Left ventricle myocardium inferior (tissue), 1 donor: ENCODE data around the gene SMC6. TPM values are rescaled to one million over a fixed set of nuclear protein-coding genes. Genes with fewer than 3 reads are reported as not detected.

Experiments
- DNase-seq: peaks from one replicate; pipeline ENCODE4 v3.0.0-alpha.2; 2020
- H3K27ac ChIP-seq: fragments of 200-600 bp; replicated peaks from 2 replicates; pipeline ENCODE4 v1.8.0; 2021
- H3K27me3 ChIP-seq: fragments of 200-600 bp; 2 replicates; pipeline ENCODE4 v1.8.0; 2021; ENCODE audit warnings: low read depth
- H3K36me3 ChIP-seq: fragments of 200-600 bp; 2 replicates; pipeline ENCODE4 v1.8.0; 2021
- H3K4me1 ChIP-seq: fragments of 200-600 bp; 2 replicates; pipeline ENCODE4 v1.8.0; 2021
- H3K4me3 ChIP-seq: fragments of 200-600 bp; 2 replicates; pipeline ENCODE4 v1.8.0; 2021; ENCODE audit warnings: mild to moderate bottlenecking, moderate library complexity
- H3K9me3 ChIP-seq: fragments of 200-600 bp; replicated peaks from 2 replicates; pipeline ENCODE4 v1.8.0; 2021
- intact Hi-C: fragments of 100-400 bp; cut with micrococcal nuclease; formaldehyde crosslinking; loops from one replicate; pipeline ENCODE4 v1.11.0; 2022
- total RNA-seq: library from RNA; stranded (reverse); fragmentation: NEBNext Ultra II Directional; extraction: Animal tissue kit (Norgen Biotek cat#: 25700); gene quantifications from one replicate; pipeline ENCODE4 v1.2.1, GENCODE V29; 2021
- TF ChIP-seq, protein P1 (sequence below): fragments of 200-600 bp; IDR thresholded peaks from 2 replicates; pipeline ENCODE4 v1.8.0; 2021; ENCODE audit warnings: antibody characterized with exemption, mild to moderate bottlenecking, borderline replicate concordance
- donor health status: DM: no; HTN: yes; CAD: no; lungs with severe emphysema.

SMC6 gene
- total RNA-seq, 1 donor from 2014 or later = 13.3 TPM

GRCh38 chr2:17662723-17663122, 90.9 kb downstream of the SMC6 start:
- DNase-seq = no peak
- H3K4me3 ChIP-seq = no peak overlapping the region
- H3K27me3 ChIP-seq = no peaks in the 10 kb centered on the region
- no peaks in the 10 kb centered on the region for H3K9me3 ChIP-seq
- no peak overlapping the region for H3K27ac ChIP-seq
- peaks cover 48% of the 10 kb centered on the region for H3K36me3 ChIP-seq
- intact Hi-C loops = no loop called here
- TF ChIP-seq, protein P1, sequence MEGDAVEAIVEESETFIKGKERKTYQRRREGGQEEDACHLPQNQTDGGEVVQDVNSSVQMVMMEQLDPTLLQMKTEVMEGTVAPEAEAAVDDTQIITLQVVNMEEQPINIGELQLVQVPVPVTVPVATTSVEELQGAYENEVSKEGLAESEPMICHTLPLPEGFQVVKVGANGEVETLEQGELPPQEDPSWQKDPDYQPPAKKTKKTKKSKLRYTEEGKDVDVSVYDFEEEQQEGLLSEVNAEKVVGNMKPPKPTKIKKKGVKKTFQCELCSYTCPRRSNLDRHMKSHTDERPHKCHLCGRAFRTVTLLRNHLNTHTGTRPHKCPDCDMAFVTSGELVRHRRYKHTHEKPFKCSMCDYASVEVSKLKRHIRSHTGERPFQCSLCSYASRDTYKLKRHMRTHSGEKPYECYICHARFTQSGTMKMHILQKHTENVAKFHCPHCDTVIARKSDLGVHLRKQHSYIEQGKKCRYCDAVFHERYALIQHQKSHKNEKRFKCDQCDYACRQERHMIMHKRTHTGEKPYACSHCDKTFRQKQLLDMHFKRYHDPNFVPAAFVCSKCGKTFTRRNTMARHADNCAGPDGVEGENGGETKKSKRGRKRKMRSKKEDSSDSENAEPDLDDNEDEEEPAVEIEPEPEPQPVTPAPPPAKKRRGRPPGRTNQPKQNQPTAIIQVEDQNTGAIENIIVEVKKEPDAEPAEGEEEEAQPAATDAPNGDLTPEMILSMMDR = no peak
- no peaks in the 10 kb centered on the region for H3K4me1 ChIP-seq

- peaks cover 37% of the 10 kb centered on the region for H3K36me3 ChIP-seq
- no peaks in the 10 kb centered on the region for H3K27me3 ChIP-seq
- no peak overlapping the region for H3K4me3 ChIP-seq
- TF ChIP-seq, protein P1 = no peak
- DNase-seq = no peak
- H3K4me1 ChIP-seq = no peaks in the 10 kb centered on the region
- H3K9me3 ChIP-seq = no peaks in the 10 kb centered on the region
- H3K27ac ChIP-seq = no peak overlapping the region
- intact Hi-C loops = no loop called here
These were observed 92.2 kb downstream of the SMC6 start for GRCh38 chr2:17661460-17661859.

- TF ChIP-seq, protein P1 = no peak
- H3K36me3 ChIP-seq = peaks cover 24% of the 10 kb centered on the region
- H3K4me1 ChIP-seq = no peaks in the 10 kb centered on the region
- intact Hi-C loops = no loop called here
- H3K9me3 ChIP-seq = no peaks in the 10 kb centered on the region
- no peaks in the 10 kb centered on the region for H3K27me3 ChIP-seq
- no peak for DNase-seq
- H3K27ac ChIP-seq = no peak overlapping the region
- H3K4me3 ChIP-seq = no peak overlapping the region
These were observed 93.4 kb downstream of the SMC6 start for GRCh38 chr2:17660219-17660618.

GRCh38 chr2:17658251-17658843, 95.3 kb downstream of the SMC6 start:
- Histone ChIP-seq H3K4me1 (no peaks in the 10 kb centered on the region), H3K27me3 (no peaks in the 10 kb centered on the region), H3K9me3 (no peaks in the 10 kb centered on the region), H3K27ac (no peak overlapping the region), H3K4me3 (no peak overlapping the region), H3K36me3 (peaks cover 15% of the 10 kb centered on the region)
- TF ChIP-seq, protein P1 = no peak
- intact Hi-C loops = no loop called here
- DNase-seq = no peak

GRCh38 chr2:17657759-17658158, 95.9 kb downstream of the SMC6 start:
- intact Hi-C loops = no loop called here

More at GRCh38 chr2:17657759-17658158, 95.9 kb downstream of the SMC6 start:
- H3K4me1 ChIP-seq = no peaks in the 10 kb centered on the region
- H3K27me3 ChIP-seq = no peaks in the 10 kb centered on the region
- TF ChIP-seq, protein P1 = no peak
- H3K9me3 ChIP-seq = no peaks in the 10 kb centered on the region
- no peak overlapping the region for H3K27ac ChIP-seq
- no peak overlapping the region for H3K4me3 ChIP-seq
- H3K36me3 ChIP-seq = peaks cover 12% of the 10 kb centered on the region
- no peak for DNase-seq
